ENCODE results near the gene SLC25A39. TPM values are rescaled to one million over a fixed set of nuclear protein-coding genes. Genes with fewer than 3 reads are reported as not detected.
A peak's percentile ranks its signal among the peaks of the same experiment; 100 is the strongest.
"Not testable (repeated sequence)": the region's sequence is repeated elsewhere in the genome, so short reads cannot be mapped to it uniquely, and the experiment has no call there.

Gene SLC25A39
- total and polyA plus RNA-seq, 9 of the 15 experiments (the other 6 are each of a cell fraction or from before 2014, with no cell fraction given): 4.8 to 267 (median 140) TPM

GRCh38 chr17:44343510-44344209 is 19.0 kb upstream of the SLC25A39 start (continued):
- TF ChIP-seq ZBTB26 (CRISPR knock-in tag; IDR thresholded peaks at IDR 0.05) (no peak), PBX2 (CRISPR knock-in tag; IDR thresholded peaks at IDR 0.05; ENCODE audit: low read depth) (no peak), PBX2 (tag; conservative IDR thresholded peaks at IDR 0.05; ENCODE audit: low read depth) (no peak), CREM (IDR thresholded peaks at IDR 0.05; ENCODE audit: low read depth) (no peak)

- ATAC-seq; DNase-seq (ENCODE audit: extremely low read depth in 1 of 4, low spot score in 3 of 4); H2AFZ ChIP-seq (ENCODE audit: low read depth, low read length); H3K27me3 ChIP-seq (ENCODE audit: control insufficient read depth in 2 of 2, insufficient read depth in 2 of 2, low read length in 2 of 2); H3K9ac ChIP-seq (ENCODE audit: insufficient read depth in 1 of 2, low read depth in 2 of 2, low read length in 2 of 2); H3K4me2 ChIP-seq (ENCODE audit: insufficient read depth, low read length); H3K27ac ChIP-seq (ENCODE audit: extremely low read depth, low read depth, low read length); CTCF ChIA-PET (ENCODE audit: low intra/inter-chr PET ratio); FAIRE-seq; H3K36me3 ChIP-seq (ENCODE audit: control insufficient read depth, insufficient read depth, low read length); H3K9me3 ChIP-seq (replicated peaks; ENCODE audit: control insufficient read depth, insufficient read depth, low read depth, low read length); intact Hi-C loops (cut with micrococcal nuclease); H3K4me3 ChIP-seq; H4K20me1 ChIP-seq (replicated peaks; ENCODE audit: control insufficient read depth, insufficient read depth, low read length); H3K79me2 ChIP-seq (ENCODE audit: control insufficient read depth, insufficient read depth, low read length); H3K9me1 ChIP-seq (ENCODE audit: control insufficient read depth, insufficient read depth, low read length); BruUV-seq (replicated peaks): not testable (repeated sequence)
- in situ Hi-C loops (cut with MboI): loop anchor here (25.0 kb wide), 1 partner anchor 403 kb away; the partner anchor contains the start of gene PPY
- 7% methylated on average over 5 of the region's 5 CpGs for WGBS (ENCODE audit: insufficient coverage, low coverage, missing lambda C conversion rate)
- TF ChIP-seq CBFA2T3 (IDR thresholded peaks at IDR 0.05) (peak; percentile 47), TAL1 (IDR thresholded peaks at IDR 0.05) (peak; percentile 17), TCF3 (CRISPR knock-in tag; IDR thresholded peaks at IDR 0.05) (peak; percentile 33; the same call in 1 of the 2 replicates)
- POLR2A ChIA-PET: interaction anchor here (0.7 to 1.5 kb wide), 3 partner anchors 10 to 121 kb away, joined by 3 to 4 read pairs (median 3); partner anchors contain the start of gene UBTF
- H3K4me1 ChIP-seq (replicated peaks in 1 of 2; ENCODE audit: control insufficient read depth in 2 of 2, insufficient read depth in 2 of 2, low read length in 2 of 2): peaks cover 9 to 14% of the 10 kb centered on the region in 2 experiments; a peak in 3 of 5 replicates
Measured at GRCh38 chr17:44340553-44340952, 15.9 kb upstream of the SLC25A39 start.
